SK-N-SH (cell line): ENCODE results near the gene TMEM132E. TPM values are rescaled to one million over a fixed set of nuclear protein-coding genes. Genes with fewer than 3 reads are reported as not detected.

ENCODE experiments used
- CTCF ChIA-PET: fragments of 300-600, 350-600 bp; formaldehyde crosslinking; extraction: SDS; loops from one replicate; lab custom pipeline; 2021; lab: Yijun Ruan, JAX
- POLR2A ChIA-PET: fragments of 350-600 bp; sonication (Branson Sonifier 250); formaldehyde crosslinking; extraction: SDS; loops from one replicate; lab custom pipeline; 2020; ENCODE audit warnings: antibody characterized with exemption, inconsistent platforms; lab: Yijun Ruan, JAX
- DNase-seq: peaks from one replicate; pipeline ENCODE4 v3.0.0; 2012
- H2AFZ ChIP-seq: fragments of 200-600 bp; sonication (generic); 2 replicates; pipeline ENCODE4 v1.8.1; 2016; ENCODE audit warnings: antibody characterized with exemption, mild to moderate bottlenecking, low read depth
- H3F3A ChIP-seq: fragments of 200-600 bp; sonication (generic); replicated peaks from 2 replicates; pipeline ENCODE3; 2016; ENCODE audit warnings: antibody characterized with exemption, mild to moderate bottlenecking; ENCODE audit not compliant: insufficient read depth
- H3K27ac ChIP-seq, 2 experiments: fragments of 200-500 bp in 1 of 2; fragments of 200-600 bp in 1 of 2; sonication (Bioruptor generic) in 1 of 2; sonication (generic), shearing (Covaris generic) in 1 of 2; 2 replicates each; pipeline versions ENCODE4 v1.5.1 to v1.6.1; 2014 to 2016; ENCODE audit warnings: low read depth in 2 of 2, inconsistent platforms in 1 of 2, low read length in 1 of 2, mild to moderate bottlenecking in 1 of 2, mixed read lengths in 1 of 2
- H3K27me3 ChIP-seq: fragments of 200-600 bp; sonication (generic), shearing (Covaris generic); 2 replicates; pipeline ENCODE4 v1.6.1; 2016; ENCODE audit warnings: mixed run types; ENCODE audit not compliant: insufficient read depth
- H3K36me3 ChIP-seq, 2 experiments: fragments of 200-500 bp in 1 of 2; fragments of 200-600 bp in 1 of 2; sonication (Bioruptor generic) in 1 of 2; sonication (generic) in 1 of 2; replicated peaks in 1 of 2; 2 replicates each; pipeline versions ENCODE3 to v1.5.1; 2014 to 2016; ENCODE audit warnings: low read length in 1 of 2, mild to moderate bottlenecking in 1 of 2; ENCODE audit not compliant: insufficient read depth in 2 of 2, control insufficient read depth in 1 of 2
- H3K4me1 ChIP-seq, 2 experiments: fragments of 200-500 bp in 1 of 2; fragments of 200-600 bp in 1 of 2; sonication (Bioruptor generic) in 1 of 2; sonication (generic), shearing (Covaris generic) in 1 of 2; 2 replicates each; pipeline versions ENCODE4 v1.5.1 to v1.6.1; 2014 to 2016; ENCODE audit warnings: low read depth in 1 of 2, low read length in 1 of 2, mixed run types in 1 of 2; ENCODE audit not compliant: insufficient read depth in 2 of 2, control insufficient read depth in 1 of 2
- H3K4me2 ChIP-seq: fragments of 200-600 bp; sonication (generic), shearing (Covaris generic); 2 replicates; pipeline ENCODE4 v1.6.1; 2017; ENCODE audit warnings: mixed run types
- H3K4me3 ChIP-seq, 2 experiments: fragments of 200-500 bp in 1 of 2; fragments of 200-600 bp in 1 of 2; sonication (Bioruptor generic) in 1 of 2; sonication (generic), shearing (Covaris generic) in 1 of 2; 2 replicates each; pipeline versions ENCODE4 v1.5.1 to v1.8.1; 2014 to 2016; ENCODE audit warnings: low read depth in 2 of 2, inconsistent platforms in 1 of 2, low read length in 1 of 2, mild to moderate bottlenecking in 1 of 2, mixed read lengths in 1 of 2, moderate library complexity in 1 of 2
- H3K79me2 ChIP-seq: fragments of 200-600 bp; sonication (generic); 2 replicates; pipeline ENCODE4 v1.8.1; 2017; ENCODE audit warnings: mild to moderate bottlenecking; ENCODE audit not compliant: insufficient read depth
- H3K9ac ChIP-seq: fragments of 200-600 bp; sonication (generic); 2 replicates; pipeline ENCODE4 v1.6.1; 2017; ENCODE audit warnings: mixed run types
- H3K9me2 ChIP-seq: fragments of 200-600 bp; sonication (generic); 2 replicates; pipeline ENCODE4 v1.6.1; 2017; ENCODE audit warnings: mixed run types
- H3K9me3 ChIP-seq: fragments of 200-600 bp; sonication (generic); 2 replicates; pipeline ENCODE4 v1.6.1; 2017; ENCODE audit warnings: mixed run types, mild to moderate bottlenecking, moderate library complexity
- H4K20me1 ChIP-seq: fragments of 200-600 bp; sonication (generic); 2 replicates; pipeline ENCODE4 v1.6.1; 2017; ENCODE audit warnings: mild to moderate bottlenecking, mixed run types; ENCODE audit not compliant: insufficient read depth
- CHD2 ChIP-seq: fragments of 150-350 bp; IDR thresholded peaks from 2 replicates; pipeline ENCODE4 v1.6.1; 2018; ENCODE audit warnings: low read length; ENCODE audit not compliant: partially characterized antibody
- ELF1 ChIP-seq: IDR thresholded peaks from 2 replicates; pipeline ENCODE4 v1.4.0; 2012
- FOSL2 ChIP-seq: IDR thresholded peaks from 2 replicates; pipeline ENCODE4 v1.4.0; 2012; ENCODE audit warnings: low read depth, mild to moderate bottlenecking, moderate library complexity, borderline replicate concordance
- FOXM1 ChIP-seq: IDR thresholded peaks from 2 replicates; pipeline ENCODE4 v1.4.0; 2012; ENCODE audit warnings: low read depth, mild to moderate bottlenecking
- IRF3 ChIP-seq: fragments of 150-350 bp; IDR thresholded peaks from 2 replicates; pipeline ENCODE4 v1.6.1; 2016; ENCODE audit warnings: mild to moderate bottlenecking, low read depth, low read length
- JUND ChIP-seq: IDR thresholded peaks from 2 replicates; pipeline ENCODE4 v1.4.0; 2012
- MEF2A ChIP-seq: IDR thresholded peaks from 2 replicates; pipeline ENCODE4 v1.4.0; 2012; ENCODE audit warnings: low read depth, borderline replicate concordance
- MXI1 ChIP-seq: IDR thresholded peaks from 2 replicates; pipeline ENCODE4 v1.6.1; 2012; ENCODE audit warnings: mild to moderate bottlenecking, low read depth, low read length, improper control_type of control experiment
- NFIC ChIP-seq: IDR thresholded peaks from 2 replicates; pipeline ENCODE4 v1.4.0; 2012; ENCODE audit warnings: borderline replicate concordance
- RAD21 ChIP-seq: IDR thresholded peaks from 2 replicates; pipeline ENCODE4 v1.6.1; 2012; ENCODE audit warnings: mild to moderate bottlenecking, low read length
- REST ChIP-seq: IDR thresholded peaks from 2 replicates; pipeline ENCODE4 v1.6.1; 2012; ENCODE audit warnings: mild to moderate bottlenecking, low read depth, low read length, moderate library complexity
- RFX5 ChIP-seq: IDR thresholded peaks from 2 replicates; pipeline ENCODE4 v1.6.1; 2012; ENCODE audit warnings: mild to moderate bottlenecking, improper control_type of control experiment, low read length
- RXRA ChIP-seq: IDR thresholded peaks from 2 replicates; pipeline ENCODE4 v1.4.0; 2012; ENCODE audit warnings: low read depth, mild to moderate bottlenecking, borderline replicate concordance
- SIN3A ChIP-seq: IDR thresholded peaks from 2 replicates; pipeline ENCODE4 v1.6.1; 2012; ENCODE audit warnings: low read depth, mild to moderate bottlenecking, low read length, moderate library complexity, borderline replicate concordance
- USF2 ChIP-seq: fragments of 150-350 bp; IDR thresholded peaks from 2 replicates; pipeline ENCODE4 v1.6.1; 2017; ENCODE audit warnings: antibody characterized with exemption, low read length, low read depth, borderline replicate concordance
- YY1 ChIP-seq: IDR thresholded peaks from 2 replicates; pipeline ENCODE4 v1.4.0; 2012; ENCODE audit warnings: low read depth, mild to moderate bottlenecking
- ZBTB33 ChIP-seq: IDR thresholded peaks from 2 replicates; pipeline ENCODE4 v1.4.0; 2012; ENCODE audit warnings: low read depth, borderline replicate concordance
- WGBS: methylation state at CpG from one replicate; pipeline ENCODE4 v1.1.6; 2017; ENCODE audit warnings: low lambda C conversion rate; 5-methylcytosine and 5-hydroxymethylcytosine counted together
- polyA plus RNA-seq, 3 experiments: library from polyadenylated mRNA; depleted of rRNA; stranded (reverse); fragments of >200 nt; gene quantifications; 2 replicates each; pipeline ENCODE4 v1.2.3, GENCODE V29; 2012

The TMEM132E gene
- polyA plus RNA-seq, 1 of the 3 experiments (the other 2 are of a cell fraction) = not detected

- no peak overlapping the region for H3K4me3 ChIP-seq
- no peaks in the 10 kb centered on the region for H3K27me3 ChIP-seq
- CTCF ChIA-PET = interaction anchor here (1.8 to 4.7 kb wide), 2 partner anchors 12 to 41 kb away, joined by 5 to 24 read pairs; no protein-coding TSS in a partner anchor
- no peak overlapping the region for H3K9ac ChIP-seq
- no peak overlapping the region for H3K27ac ChIP-seq
- TF ChIP-seq MEF2A (no peak), JUND (no peak), RFX5 (no peak), REST (no peak), ZBTB33 (no peak), CHD2 (no peak), YY1 (no peak), FOSL2 (no peak), NFIC (no peak), ELF1 (no peak), IRF3 (no peak), SIN3A (no peak), RXRA (no peak), MXI1 (no peak), RAD21 (no peak), USF2 (no peak), FOXM1 (no peak)
- no peaks in the 10 kb centered on the region for H4K20me1 ChIP-seq
- H3K9me2 ChIP-seq = no peaks in the 10 kb centered on the region
- H3F3A ChIP-seq = no peaks in the 10 kb centered on the region
- H3K4me2 ChIP-seq = no peak overlapping the region
- WGBS = 44% methylated on average over 4 of the region's 5 CpGs
- POLR2A ChIA-PET = no interaction called here
- H3K4me1 ChIP-seq = peaks cover 0 to 13% of the 10 kb centered on the region in 2 experiments; a peak in 1 of 4 replicates
- DNase-seq = no peak
- H3K9me3 ChIP-seq = no peaks in the 10 kb centered on the region
- H2AFZ ChIP-seq = no peak overlapping the region
- no peaks in the 10 kb centered on the region for H3K36me3 ChIP-seq
- H3K79me2 ChIP-seq = no peaks in the 10 kb centered on the region
Measured at GRCh38 chr17:34596920-34597319, 17.5 kb downstream of the TMEM132E start.
